Activated naive CD4-positive, alpha-beta T cell treated with anti-CD3 and anti-CD28 coated beads for 36 hours (primary cell): Measurements from ENCODE around the gene HOXA3. TPM values are rescaled to one million over a fixed set of nuclear protein-coding genes. Genes with fewer than 3 reads are reported as not detected.
A peak's percentile ranks its signal among the peaks of the same experiment; 100 is the strongest.

ENCODE experiments used
- CTCF ChIA-PET: fragments of 350-600 bp; sonication (Branson Sonifier 250); formaldehyde crosslinking; loops from one replicate; lab custom pipeline; 2021; ENCODE audit warnings: antibody characterized with exemption; lab: Charles Lee
- DNase-seq: peaks from one replicate; pipeline ENCODE4 v3.0.0-alpha.2; 2020
- H3K27ac Mint-ChIP-seq: one replicate; pipeline ENCODE4 v1.8.0; 2021; ENCODE audit warnings: mild to moderate bottlenecking, mixed read lengths
- H3K27me3 Mint-ChIP-seq: one replicate; pipeline ENCODE4 v1.8.0; 2021; ENCODE audit warnings: low read depth, mixed read lengths
- H3K36me3 Mint-ChIP-seq: one replicate; pipeline ENCODE4 v1.8.0; 2021; ENCODE audit warnings: low read depth, mixed read lengths
- H3K4me1 Mint-ChIP-seq: one replicate; pipeline ENCODE4 v1.8.0; 2021; ENCODE audit warnings: low read depth, mixed read lengths
- H3K4me3 Mint-ChIP-seq: one replicate; pipeline ENCODE4 v1.8.0; 2021; ENCODE audit warnings: mild to moderate bottlenecking, moderate library complexity, mixed read lengths
- H3K9me3 Mint-ChIP-seq: one replicate; pipeline ENCODE4 v1.8.0; 2021; ENCODE audit warnings: mixed read lengths
- intact Hi-C: fragments of 100-400 bp; cut with micrococcal nuclease; formaldehyde crosslinking; loops from one replicate; pipeline ENCODE4 v1.15.1; 2023
- total RNA-seq, 2 experiments: library from RNA; stranded (reverse); gene quantifications; one replicate each; pipeline ENCODE4 v1.2.3, GENCODE V29; 2021

The HOXA3 gene
- total RNA-seq, 2 experiments from 2014 or later = not detected

DNA sequence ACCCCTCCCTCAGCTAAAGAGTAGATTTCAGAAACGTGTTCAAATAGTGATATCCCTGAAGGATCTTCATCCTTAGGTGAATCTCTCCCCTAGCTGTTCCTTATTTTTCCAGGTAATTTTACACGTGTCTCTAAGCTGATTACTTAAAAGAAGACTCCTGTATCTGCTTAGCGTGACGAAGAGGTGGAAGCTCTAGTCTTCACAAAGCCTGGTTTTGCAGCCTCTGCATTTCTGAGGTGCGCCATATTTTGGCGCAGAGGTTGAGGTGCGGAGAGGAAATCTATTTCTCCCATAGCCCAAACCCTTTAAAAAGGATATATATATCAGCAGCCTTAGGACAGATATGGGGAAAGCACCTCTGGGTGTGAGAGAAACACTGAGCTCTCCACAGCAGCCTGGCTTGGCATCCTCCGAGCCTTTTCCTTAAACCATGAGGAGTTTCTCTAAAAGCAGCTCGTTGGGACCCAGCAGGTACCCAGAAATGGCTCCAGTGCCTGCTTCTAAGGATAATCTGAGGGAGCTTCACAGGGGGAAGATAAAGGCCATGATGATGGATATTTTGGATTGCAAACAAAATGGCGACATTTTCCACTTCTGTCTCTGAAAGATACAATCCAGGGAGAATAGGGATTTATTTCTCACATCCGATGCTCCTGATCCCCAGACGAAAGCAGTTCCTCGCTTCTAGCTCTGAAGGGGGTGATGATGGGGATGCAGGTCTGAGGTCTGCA lies 46.9 kb downstream of the HOXA3 start:
- Mint-ChIP-seq H3K4me1 (peaks cover 15% of the 10 kb centered on the region), H3K4me3 (no peak overlapping the region), H3K36me3 (peaks cover 4% of the 10 kb centered on the region), H3K27me3 (peaks cover 52% of the 10 kb centered on the region), H3K27ac (no peak overlapping the region), H3K9me3 (no peaks in the 10 kb centered on the region)
- CTCF ChIA-PET = interaction anchor here (1.3 kb wide), 1 partner anchor 11 kb away, joined by 3 read pairs; no protein-coding TSS in a partner anchor
- intact Hi-C loops = no loop called here
- DNase-seq = no peak

DNA sequence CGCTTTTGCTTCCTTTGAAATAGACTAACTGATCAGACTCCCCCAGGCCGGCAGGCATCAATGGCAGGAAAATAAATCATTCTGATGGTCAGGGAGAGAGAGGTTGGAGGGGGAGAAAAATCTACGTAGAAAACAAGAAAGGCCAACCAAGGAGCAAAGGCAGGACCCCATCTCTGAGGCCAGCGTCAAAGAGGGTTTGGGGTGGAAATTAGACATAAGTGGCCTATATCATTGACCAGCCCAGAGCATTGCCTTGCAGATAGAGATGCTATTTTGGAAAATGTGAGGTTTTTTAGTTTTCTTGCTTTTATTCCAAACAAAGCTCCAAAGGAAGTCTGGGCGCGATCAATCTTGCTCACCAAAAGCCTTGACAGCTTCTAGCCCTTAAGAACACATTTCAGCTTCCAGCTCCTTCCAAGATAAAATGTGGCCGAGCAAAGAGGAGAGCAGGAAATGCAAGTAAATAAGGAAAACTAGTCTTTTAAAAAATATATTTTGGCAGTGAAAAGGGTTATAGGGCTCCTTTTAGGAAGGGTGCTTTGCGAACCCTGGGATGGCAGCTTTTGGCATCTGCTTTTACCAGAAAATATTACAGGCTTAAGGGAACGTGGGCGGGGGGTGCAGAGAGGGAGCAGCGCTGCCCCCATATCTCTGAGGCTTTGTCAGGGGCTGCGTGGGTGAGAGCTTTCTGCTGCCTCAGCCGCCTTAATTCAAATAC lies 47.9 kb downstream of the HOXA3 start:
- Mint-ChIP-seq H3K27ac (no peak overlapping the region), H3K4me1 (peaks cover 15% of the 10 kb centered on the region), H3K9me3 (no peaks in the 10 kb centered on the region), H3K27me3 (peaks cover 55% of the 10 kb centered on the region), H3K4me3 (no peak overlapping the region), H3K36me3 (peaks cover 4% of the 10 kb centered on the region)
- DNase-seq = no peak
- CTCF ChIA-PET = interaction anchor here (1.3 kb wide), 1 partner anchor 12 kb away, joined by 3 read pairs; no protein-coding TSS in a partner anchor
- intact Hi-C loops = no loop called here

DNA sequence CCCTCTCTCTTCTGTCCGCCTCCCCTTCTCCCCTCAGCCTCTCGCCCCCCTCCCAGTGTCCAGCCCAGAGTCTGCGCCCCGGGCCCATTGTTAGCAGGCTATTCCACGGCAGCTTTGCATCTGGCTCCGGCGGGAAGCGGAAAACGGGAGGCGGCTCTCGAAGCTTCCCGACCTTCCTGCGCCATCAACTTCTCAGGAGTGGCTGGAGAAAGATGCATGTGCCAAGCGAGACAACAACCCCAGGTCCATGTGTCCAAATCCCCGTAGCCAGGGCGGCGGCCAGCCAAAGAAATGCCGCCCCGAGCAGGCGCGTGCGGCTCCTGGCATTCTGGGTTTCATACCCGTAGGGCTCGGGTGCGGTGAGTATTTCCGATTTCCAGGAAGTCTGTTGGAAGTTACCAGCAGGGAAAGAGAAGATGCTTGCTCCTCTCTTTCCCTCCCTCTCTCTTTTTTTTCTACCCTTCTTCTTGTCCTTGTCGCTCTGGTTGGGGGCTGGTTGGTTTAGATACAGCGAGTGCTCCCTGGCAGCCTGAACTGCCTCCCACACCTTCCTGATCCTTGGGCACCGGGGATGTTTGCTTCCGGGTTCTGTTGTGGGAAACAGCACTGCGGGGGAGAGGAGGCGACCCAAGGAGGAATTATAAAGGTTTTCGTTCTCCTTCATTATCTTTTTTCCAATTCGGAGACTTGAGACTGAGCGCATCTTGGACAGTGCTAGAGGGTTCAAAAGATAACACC lies 48.7 kb downstream of the HOXA3 start:
- DNase-seq = no peak
- no peaks in the 10 kb centered on the region for H3K9me3 Mint-ChIP-seq
- H3K4me3 Mint-ChIP-seq = no peak overlapping the region
- H3K36me3 Mint-ChIP-seq = peaks cover 4% of the 10 kb centered on the region
- peaks cover 17% of the 10 kb centered on the region for H3K4me1 Mint-ChIP-seq
- intact Hi-C loops = no loop called here
- peaks cover 62% of the 10 kb centered on the region for H3K27me3 Mint-ChIP-seq
- CTCF ChIA-PET = no interaction called here
- H3K27ac Mint-ChIP-seq = no peak overlapping the region

DNA sequence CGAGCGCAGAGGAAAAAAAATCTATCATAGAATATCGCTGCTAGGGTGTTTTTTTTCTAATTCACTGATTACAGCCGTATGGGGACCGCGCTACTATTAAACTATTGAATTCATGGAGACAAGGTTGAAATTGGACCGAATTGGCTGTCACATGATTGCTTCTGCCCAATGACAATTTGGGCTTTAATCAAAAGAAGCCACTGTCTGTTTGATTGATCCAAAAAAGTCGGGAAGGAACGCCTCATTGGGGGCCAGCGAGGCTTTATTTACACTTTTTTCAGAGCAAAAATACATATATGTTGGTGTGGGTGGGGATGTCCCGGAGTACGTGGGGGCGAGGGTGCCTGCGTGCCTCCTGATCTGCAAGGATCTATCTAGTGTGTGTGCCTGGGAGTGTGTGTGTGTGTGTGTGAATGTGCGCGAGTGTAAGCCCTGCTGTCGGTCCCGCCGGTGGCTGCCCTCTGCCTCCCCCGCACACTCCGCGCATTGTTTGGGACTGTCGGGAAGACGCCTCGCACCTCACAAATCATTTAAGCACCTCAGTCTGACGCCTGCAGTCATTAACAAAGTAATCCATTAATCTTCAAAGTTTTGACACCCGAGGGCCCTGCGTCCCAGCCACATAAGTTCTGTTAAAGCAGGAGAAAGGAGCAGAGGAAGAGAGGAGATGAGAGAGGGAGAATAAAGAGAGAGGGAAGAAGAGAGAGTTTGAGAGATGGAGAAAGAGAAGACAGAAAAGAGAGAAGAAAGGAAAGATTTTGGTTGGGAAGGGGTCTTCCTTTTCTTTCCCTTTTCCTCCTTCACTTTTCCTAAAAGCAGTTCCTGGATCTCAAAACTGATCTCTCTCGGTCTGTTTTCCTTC lies 49.6 kb downstream of the HOXA3 start, which contains the start of gene HOXA2:
Gene HOXA2, minus strand, starts transcription at position 103 of the 862 bp plus-strand sequence. CDS start 183 bp downstream, outside the sequence.
- Mint-ChIP-seq H3K27ac (no peak within 1 kb of the TSS), H3K4me3 (peak within 1 kb of the TSS; percentile 39), H3K27me3 (peaks cover 71% of the 10 kb centered on the region), H3K4me1 (peaks cover 21% of the 10 kb centered on the region), H3K36me3 (peaks cover 4% of the 10 kb centered on the region), H3K9me3 (no peaks in the 10 kb centered on the region)
- CTCF ChIA-PET = no interaction called here
- DNase-seq = no peak
- intact Hi-C loops = no loop called here

DNA sequence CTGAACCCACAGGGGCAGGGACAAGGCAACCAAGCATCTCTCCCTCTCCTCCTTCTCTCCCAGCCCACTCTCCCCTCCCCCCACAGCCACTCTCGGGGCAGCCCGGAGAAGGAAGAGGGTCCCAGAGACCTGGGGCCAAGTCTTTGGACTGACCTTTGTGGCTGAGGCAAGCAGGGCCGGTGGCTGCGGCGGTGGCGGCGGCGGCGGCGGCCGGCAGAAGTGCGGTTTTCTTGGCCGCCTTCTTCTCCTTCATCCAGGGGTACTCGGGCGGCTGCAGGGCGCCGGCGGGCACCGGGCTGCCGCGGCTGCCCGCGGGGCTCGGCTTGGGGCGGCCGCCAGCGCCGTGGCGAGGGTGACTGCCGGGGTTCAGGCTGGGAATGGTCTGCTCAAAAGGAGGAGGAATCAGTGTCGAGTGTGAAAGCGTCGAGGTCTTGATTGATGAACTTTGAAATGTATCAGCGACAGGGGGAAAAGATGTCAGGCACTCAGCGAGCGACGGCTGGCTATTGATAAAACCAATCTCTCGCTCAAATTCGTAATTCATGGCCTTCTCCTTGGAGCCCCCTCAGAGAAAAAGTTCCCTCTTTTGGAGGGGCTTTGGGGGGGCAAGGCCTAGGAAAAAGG lies 50.3 kb downstream of the HOXA3 start:
- H3K4me1 Mint-ChIP-seq = peaks cover 28% of the 10 kb centered on the region
- peak overlapping the region; percentile 12 for H3K4me3 Mint-ChIP-seq
- CTCF ChIA-PET = no interaction called here
- intact Hi-C loops = no loop called here
- H3K27me3 Mint-ChIP-seq = peaks cover 76% of the 10 kb centered on the region
- H3K9me3 Mint-ChIP-seq = no peaks in the 10 kb centered on the region
- H3K36me3 Mint-ChIP-seq = peaks cover 3% of the 10 kb centered on the region
- no peak overlapping the region for H3K27ac Mint-ChIP-seq
- no peak for DNase-seq

DNA sequence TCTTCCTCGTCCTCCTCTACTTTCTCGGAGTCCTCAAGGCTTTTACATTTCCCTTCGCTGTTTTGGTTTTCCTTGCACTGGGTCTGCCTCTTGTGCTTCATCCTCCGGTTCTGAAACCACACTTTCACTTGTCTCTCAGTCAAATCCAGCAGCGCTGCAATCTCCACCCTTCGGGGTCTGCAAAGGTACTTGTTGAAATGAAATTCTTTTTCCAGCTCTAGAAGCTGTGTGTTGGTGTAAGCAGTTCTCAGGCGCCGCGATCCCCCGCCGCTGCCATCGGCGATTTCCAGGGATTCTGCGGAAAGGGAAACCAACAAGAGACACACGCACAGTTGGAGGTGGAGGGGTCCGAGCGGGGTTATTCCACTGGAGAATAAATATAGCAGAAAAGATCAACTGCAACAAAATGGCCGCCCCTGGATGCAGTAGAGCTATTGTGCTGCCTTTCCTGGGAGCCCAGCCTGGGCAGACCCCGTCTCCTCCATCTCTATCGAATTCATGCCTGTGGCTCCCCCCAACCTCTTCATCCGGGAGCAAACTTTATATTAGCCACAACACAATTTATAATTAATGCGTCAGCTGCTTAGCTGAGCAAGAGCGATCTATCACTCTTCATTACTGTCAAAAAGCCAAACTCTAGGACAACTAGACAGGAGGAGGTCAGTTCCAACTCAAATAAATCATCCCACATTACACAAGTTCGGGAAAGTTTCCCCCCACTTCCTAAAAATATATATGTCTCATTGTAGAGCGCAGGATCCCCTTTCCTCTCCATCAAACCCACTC lies 51.0 kb downstream of the HOXA3 start:
- peaks cover 3% of the 10 kb centered on the region for H3K36me3 Mint-ChIP-seq
- H3K4me1 Mint-ChIP-seq = peaks cover 29% of the 10 kb centered on the region
- H3K27ac Mint-ChIP-seq = no peak overlapping the region
- peaks cover 77% of the 10 kb centered on the region for H3K27me3 Mint-ChIP-seq
- CTCF ChIA-PET = no interaction called here
- DNase-seq = no peak
- H3K4me3 Mint-ChIP-seq = no peak overlapping the region
- no peaks in the 10 kb centered on the region for H3K9me3 Mint-ChIP-seq
- intact Hi-C loops = no loop called here

DNA sequence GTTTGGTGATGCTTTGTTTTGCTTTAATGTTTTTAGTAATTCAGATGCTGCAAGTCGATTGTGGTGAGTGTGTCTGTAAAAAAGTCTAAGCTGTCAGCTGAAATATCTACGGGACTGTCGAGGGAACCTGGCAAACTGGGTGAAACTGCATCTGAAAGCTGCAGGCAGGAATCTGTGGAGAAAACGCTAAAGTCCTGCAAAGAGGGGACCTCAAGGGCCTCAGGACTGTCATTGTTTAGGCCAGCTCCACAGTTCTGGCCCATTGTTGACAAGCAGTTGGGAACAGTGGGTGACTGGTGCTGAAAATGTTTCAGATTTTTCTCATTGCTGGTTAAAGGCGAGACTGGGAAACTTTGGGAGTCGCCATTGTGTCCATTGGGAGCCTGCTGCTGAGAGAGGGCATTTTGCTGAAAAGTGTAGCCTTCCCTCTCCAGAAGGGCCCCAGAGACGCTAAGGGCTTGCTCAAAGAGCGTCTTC lies 51.7 kb downstream of the HOXA3 start:
- CTCF ChIA-PET = interaction anchor here (0.6 kb wide), 1 partner anchor 862 kb away, joined by 3 read pairs; no protein-coding TSS in a partner anchor
- Mint-ChIP-seq H3K4me3 (no peak overlapping the region), H3K27me3 (peaks cover 73% of the 10 kb centered on the region), H3K36me3 (peaks cover 3% of the 10 kb centered on the region), H3K4me1 (peaks cover 30% of the 10 kb centered on the region), H3K27ac (no peak overlapping the region), H3K9me3 (no peaks in the 10 kb centered on the region)
- no peak for DNase-seq
- intact Hi-C loops = no loop called here

DNA sequence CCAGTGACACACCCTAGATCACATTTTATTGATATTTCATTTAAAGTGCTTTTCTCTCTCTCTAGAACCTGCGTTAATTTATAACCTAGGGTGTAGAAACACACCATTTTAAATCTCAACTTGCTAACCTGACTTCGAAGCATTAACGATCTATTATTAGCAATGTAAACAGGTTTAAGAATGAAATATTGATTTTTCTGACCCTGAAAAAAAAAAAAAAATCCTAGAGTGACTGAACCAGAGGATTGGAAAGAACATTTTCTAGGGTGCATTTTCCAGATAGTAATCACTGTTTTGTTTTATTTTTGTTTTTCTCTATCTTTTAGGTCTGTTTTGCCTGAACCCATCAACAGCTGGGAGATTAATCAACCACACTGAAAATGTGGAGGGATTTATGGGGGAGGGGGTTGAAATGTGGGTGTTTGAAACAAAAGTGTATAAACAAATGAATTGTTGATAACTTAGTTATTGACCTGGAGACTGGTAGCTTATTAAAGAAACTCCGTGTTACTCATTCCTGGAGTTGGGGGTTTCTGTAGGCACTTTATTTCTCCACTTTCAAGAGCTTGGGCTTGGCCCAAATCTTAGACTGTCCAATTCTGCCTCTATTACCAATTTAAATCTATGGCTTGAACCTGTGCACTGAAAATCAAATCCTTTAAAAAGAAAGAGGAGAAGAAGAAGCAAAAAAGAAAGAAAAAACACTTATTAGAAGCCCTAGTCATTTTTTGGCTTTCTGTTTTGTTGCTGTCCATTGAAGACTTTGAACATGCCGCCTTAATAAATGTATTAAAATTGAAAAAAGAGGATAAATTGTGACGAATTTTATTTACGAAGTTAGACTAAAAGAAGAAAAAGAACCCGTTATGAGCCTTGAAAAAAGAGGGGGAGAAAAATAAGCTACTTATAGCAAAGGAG lies 52.7 kb downstream of the HOXA3 start:
- peaks cover 36% of the 10 kb centered on the region for H3K4me1 Mint-ChIP-seq
- peaks cover 3% of the 10 kb centered on the region for H3K36me3 Mint-ChIP-seq
- no peak overlapping the region for H3K4me3 Mint-ChIP-seq
- no peak overlapping the region for H3K27ac Mint-ChIP-seq
- intact Hi-C loops = loop anchor here (5.0 to 10.0 kb wide), 2 partner anchors 145 to 1242 kb away; partner anchors contain the start of gene EVX1
- peaks cover 77% of the 10 kb centered on the region for H3K27me3 Mint-ChIP-seq
- no peaks in the 10 kb centered on the region for H3K9me3 Mint-ChIP-seq
- DNase-seq = no peak
- CTCF ChIA-PET = interaction anchor here (0.6 to 0.9 kb wide), 3 partner anchors 95 to 863 kb away, joined by 3 to 7 read pairs (median 3); no protein-coding TSS in a partner anchor

DNA sequence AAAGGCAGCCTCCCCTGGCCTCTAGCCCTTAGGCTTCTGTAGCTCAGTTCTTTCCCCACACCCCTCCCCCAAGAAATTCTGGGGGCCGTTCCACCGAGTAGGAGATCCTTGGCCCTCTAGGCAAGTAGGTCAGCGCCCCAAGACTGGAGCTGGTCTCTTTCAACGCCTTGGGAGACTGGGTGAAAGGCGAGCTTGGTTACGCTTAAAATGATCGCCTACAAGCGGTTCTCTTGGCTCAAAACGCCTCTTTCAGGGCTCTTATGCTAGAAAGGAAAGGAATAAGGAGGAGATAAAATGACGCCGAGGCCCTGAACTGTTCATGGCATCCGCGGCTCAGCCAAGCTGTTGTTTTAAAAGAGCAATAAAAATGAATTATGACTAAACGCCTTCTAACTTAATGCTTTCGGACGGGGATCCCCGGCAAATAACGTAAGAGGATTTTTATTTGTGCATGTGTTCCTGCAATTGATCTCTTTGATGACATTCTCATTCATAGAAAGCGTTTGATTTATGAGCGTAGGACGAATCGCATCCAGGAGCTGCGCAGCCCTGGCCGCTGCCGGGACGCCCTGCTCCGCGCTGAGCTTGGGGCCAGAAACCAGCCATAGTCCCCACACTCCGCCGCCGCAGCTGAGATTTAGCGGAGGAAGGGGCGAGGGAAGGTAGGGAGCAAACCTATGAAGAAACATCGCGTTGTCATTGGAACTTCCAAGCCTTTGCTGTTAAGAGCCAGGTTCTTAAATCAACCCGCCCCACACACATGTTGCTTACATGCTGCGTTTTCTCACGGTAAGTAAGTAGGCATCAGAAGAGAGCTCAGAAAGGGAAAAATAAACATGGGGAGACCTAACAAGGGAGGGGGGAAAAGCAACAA lies 53.6 kb downstream of the HOXA3 start:
- intact Hi-C loops = loop anchor here (5.0 to 10.0 kb wide), 2 partner anchors 146 to 1242 kb away; partner anchors contain the start of gene EVX1
- Mint-ChIP-seq H3K36me3 (peaks cover 3% of the 10 kb centered on the region), H3K9me3 (no peaks in the 10 kb centered on the region), H3K4me1 (peaks cover 35% of the 10 kb centered on the region), H3K4me3 (no peak overlapping the region), H3K27ac (no peak overlapping the region), H3K27me3 (peaks cover 80% of the 10 kb centered on the region)
- CTCF ChIA-PET = interaction anchor here (0.5 kb wide), 1 partner anchor 417 kb away, joined by 3 read pairs; no protein-coding TSS in a partner anchor
- DNase-seq = no peak
